NCI-H82 (cell line): Measurements from ENCODE around the gene GNG8.
"Not testable (repeated sequence)": the region's sequence is repeated elsewhere in the genome, so short reads cannot be mapped to it uniquely, and the experiment has no call there.

Experiments
- DNase-seq: peaks from one replicate; lab custom pipeline; 2025; lab: John Stamatoyannopoulos, UW

GNG8 gene

DNA sequence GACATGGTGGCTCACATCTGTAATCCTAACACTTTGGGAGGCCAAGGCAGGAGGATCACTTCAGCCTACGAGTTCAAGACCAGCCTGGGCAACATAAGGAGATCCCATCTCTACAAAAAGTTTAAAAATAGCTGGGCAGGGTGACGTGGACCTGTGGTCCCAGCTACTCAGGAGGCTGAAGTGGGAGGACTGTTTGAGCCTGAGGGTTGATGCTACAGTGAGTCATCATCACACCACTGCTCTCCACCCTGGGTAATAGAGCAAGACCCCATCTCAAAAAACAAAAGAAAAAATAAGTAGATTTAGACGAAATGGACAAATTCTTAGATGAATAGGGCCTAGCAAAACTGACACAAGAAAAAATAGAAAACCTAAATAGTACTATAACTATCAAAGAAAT, 10.4 kb upstream of the GNG8 start:
- DNase-seq = no peak

DNA sequence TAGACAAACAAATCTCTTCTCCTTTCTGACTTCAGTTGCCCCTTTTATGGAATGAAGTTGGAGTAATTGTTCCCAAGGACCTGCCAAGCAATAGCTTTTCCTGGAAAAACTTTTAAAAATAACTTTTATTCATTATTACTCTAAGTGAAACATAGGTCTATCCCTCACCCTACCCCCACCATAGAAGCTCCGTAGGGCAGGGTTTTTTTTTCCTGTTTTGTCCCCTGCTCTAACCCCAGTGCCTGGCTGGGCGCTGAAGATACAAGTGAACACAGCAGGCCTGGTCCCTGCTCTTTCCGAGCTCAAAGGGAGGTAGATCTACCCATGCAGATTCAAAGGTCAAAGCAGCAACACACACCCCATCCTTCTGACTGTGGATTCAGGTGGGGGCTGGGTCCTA, 8.7 kb upstream of the GNG8 start:
- DNase-seq = no peak

DNA sequence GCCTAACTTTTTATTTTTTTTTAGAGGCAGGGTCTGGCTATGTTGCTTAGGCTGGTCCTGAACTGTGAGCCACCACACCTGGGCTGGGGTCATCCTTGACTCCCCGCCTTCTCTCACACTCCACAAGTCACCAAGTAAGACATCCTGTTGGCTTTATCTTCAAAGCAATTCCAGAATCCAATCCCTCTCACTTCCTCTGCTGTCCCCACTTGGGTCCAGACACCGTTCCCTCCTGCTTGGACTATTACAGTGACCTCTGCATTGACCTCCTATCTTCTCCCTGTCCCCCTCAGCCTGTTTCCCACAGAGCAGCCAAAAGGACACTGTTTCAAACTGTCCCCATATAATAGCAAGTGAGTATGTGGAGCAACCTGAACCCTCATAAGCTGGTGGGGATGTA, 4.7 kb upstream of the GNG8 start:
- no peak for DNase-seq

DNA sequence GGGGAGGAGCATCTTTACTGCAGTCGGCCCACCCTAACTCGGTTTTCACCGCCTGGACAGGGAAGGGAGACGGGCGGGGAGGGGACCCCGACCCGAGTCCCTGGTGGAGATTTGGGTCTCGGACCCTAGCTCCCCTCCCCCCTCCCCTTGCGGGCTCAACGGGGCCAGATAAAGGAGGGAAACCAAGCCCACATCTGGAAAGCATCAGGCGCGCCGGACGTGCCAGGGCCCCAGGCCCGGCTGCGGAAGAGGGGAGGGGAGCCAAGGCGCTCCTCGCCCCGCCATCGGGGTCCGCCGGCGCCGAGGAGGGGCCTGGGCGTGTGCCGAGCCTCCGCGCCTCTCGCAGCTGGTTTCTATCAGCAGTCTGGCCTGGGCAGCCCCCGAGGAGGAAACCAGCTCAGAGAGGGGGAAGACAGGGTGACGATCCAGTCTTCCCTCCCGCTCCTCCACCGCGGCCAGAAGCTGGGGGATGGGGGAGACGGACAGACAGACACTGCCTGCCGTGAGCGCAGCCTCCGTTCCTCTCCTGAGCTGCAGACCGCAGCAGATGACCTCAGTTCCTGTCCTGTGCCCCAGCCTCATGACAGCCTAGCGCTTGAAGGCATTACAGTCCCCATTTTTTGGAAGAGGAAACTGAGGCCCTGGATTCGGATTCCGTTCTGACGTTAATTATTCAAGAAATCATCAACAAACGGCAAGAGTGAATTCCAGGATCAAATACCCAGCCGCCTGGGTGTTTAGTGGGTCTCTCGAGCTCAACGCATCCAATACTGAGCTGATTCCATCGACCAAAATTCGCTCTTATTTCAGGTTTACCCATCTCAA, 3.6 kb upstream of the GNG8 start:
- DNase-seq = peak; percentile 58

DNA sequence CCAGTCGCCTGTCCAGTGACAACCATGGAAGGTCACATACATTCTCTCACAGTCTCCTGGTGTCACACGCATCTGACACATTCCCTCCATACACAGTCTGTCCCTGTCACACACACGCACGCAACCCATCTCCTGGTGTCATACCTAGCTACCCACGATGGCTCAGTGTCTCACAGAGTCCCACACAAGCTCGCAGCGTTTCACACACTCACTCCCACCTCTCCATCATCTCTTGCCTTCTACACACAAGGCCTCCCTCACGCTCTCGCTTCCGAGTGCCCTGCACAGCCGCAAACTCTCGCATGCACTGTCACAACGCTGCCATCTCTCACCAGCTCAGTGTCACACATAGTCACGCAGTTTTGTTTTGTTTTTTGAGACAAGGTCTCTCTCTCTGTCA, 1.2 kb upstream of the GNG8 start:
- no peak for DNase-seq

DNA sequence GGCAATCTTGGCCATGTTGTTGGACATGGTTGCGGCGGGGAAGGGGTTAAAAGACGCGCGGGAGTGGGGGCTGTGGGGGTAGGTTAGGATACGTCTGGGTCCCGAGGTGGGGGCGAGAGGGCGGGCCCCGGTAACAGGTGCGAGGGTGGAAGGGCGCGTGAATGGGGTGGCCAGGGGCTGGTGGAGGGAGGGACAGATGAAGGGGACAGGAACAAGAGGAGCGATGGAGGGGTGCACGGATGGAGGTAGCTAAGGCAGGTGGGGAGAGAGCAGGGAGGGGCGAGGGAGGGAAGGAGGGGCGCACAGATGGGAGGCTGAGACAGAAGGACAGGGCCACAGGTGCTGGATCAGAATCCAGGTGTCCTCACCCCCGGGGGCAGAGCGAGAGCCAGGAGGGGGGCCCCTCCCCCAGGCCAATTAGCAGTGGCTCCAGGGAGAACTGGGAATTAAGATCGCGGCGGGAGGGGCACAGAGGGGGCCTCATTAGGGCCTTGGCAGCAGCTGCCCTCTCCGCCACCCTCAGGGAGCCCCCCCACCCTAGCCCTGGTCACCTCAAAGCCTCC, 1.3 kb downstream of the GNG8 start:
- peak; percentile 85 for DNase-seq

DNA sequence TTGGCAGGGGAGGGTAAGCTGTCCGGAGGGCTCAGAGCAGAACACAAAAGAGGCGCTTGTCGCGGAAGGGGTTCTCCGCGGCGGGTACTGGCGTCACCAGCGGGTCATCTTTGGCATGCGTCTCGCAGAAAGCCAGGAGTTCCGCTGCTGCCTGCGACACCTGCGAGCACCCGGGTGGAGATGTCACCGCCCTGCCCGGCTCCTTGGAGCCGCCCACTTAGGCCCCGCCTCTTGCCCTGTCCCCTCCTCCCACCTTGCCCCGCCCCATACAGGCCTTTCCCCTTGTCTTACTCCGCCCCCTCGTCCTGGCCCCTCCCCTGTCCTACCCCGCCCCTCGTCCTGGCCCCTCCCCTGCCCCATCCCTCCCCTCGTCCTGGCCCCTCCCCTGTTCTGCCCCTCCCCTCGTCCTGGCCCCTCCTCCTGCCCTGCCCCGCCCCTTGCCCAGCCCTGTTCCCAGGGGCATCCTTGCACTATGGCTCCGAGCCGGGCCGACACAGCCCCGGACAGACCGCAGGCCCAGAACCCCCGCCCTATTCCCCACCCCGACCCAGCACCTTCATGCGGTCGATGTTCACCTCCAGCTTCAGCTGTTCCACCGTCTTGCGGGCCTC, 1.9 kb downstream of the GNG8 start:
- peak; percentile 96 for DNase-seq

DNA sequence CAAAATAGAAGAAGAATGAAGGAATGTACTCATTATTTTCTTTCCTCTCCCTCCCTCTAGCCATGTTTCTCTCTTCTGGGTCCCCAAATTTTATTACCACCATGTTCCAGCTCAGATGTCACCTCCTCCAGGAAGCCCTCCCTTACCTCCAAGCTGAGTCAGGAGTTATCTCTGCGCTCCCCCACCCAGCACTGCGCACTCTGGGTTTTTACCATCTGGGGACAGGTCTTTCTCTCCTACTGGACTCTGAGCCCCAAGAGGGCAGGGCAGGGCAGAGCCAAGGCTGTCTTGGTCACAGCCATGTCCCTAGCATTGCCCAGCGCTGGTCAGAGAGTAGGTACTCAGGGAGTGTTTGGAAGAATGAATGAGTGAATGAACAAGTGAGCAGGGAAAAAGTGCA, 2.9 kb downstream of the GNG8 start:
- no peak for DNase-seq

DNA sequence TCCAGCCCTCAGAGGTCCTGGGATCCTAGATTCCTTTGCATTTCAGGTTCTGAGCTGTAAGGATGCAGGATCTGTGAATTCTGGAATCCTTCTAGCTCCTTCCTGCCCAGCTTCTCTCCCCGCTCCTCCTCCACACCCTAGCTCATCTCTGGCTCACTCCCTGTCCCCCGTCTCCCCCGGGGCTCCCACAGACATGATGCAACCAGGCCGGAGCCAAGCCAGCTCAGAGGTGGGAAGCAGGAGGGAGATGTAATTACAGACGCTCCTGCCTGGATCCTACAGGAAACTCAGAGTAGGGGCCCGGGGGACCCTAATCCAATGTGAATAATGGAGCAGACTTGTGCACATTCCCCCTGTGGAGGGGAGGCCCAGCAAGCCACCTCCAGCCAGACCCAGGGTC, 4.5 kb downstream of the GNG8 start:
- peak; percentile 63 for DNase-seq

DNA sequence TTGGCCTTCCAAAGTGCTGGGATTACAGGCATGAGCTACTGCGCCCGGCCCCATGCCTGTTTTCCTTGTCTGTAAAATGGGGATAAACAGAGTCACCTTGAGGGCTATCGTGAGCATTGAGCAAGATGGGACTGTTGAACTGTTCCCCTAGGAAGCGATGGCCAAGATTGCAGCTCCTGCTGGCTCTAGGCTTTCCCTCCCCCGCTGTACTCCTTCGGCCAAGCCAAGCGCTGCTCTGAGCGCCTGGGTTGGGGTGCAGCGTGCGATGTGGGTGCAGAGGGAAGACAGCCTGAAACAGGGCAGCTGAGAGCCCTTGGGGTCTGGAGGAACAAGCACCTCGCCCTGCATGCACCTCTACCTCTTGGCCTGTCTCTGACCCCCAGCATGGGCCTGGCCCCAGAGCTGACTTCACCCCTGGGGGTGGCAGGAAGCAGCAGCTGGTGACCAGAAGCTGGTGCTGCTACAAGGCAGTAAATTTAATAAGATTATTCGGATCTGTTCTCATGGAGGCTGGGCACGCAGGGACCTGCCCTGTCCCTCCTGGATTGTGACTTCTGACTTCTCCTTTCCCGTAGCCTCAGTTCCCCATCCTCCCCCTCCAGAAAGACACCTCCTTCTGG, 5.3 kb downstream of the GNG8 start:
- DNase-seq = peak; percentile 92

DNA sequence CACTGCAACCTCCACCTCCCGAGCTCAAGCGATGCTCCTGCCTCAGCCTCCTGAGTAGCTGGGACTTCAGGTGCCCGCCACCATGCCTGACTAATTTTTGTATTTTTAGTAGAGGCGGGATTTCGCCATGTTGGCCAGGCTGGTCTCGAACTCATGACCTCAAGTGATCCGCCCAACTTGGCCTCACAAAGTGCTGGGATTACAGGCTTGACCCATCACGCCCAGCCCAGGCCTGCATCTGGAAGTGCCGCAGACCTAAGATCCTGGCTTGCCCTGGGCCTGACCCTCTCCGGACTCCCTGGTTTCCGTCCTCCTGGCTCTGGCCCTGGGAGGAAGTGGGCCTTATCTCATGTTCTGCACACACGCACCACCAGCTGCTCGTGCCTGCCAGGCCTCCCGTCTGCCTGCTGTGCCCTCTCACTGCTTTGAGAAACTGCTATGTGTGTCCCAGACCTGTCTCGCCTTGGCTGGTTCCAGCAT, 6.4 kb downstream of the GNG8 start:
- DNase-seq = no peak

DNA sequence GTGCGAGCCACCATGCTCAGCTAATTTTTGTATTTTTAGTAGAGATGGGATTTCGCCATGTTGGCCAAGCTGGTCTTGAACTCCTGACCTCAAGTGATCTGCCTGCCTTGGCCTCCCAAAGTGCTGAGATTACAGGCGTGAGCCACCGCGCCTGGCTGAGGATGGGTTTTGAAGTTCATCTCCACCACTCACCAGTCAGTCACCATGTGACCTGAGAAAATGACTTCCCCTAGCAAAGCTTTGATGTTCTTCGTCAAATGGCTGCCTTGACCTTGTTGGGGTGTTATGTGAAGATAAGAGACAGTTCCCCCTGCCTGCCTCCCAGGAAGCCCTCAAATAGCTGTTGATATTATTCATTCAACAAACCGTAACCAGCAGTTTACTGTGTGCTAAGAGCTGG, 7.0 kb downstream of the GNG8 start:
- not testable (repeated sequence) for DNase-seq

DNA sequence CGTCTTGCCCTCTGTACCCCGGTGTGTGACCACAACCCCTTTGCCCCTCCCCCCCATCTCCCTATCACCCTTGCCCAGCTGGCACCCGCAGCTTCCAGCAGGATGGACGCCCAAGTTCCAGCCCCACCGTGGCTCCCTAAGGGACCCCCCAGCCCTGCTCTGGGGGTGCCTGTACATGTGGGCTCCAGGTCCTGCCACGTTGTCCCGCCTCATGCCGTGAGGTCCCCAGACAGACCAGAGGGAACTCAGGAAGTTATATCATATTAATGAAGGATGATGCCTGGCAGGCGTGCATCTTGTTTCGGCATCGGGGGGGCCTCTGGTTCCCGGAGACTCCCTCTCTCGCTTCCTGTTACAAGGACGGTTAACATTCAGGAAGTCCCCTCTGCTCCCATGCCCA, 9.6 kb downstream of the GNG8 start:
- no peak for DNase-seq

DNA sequence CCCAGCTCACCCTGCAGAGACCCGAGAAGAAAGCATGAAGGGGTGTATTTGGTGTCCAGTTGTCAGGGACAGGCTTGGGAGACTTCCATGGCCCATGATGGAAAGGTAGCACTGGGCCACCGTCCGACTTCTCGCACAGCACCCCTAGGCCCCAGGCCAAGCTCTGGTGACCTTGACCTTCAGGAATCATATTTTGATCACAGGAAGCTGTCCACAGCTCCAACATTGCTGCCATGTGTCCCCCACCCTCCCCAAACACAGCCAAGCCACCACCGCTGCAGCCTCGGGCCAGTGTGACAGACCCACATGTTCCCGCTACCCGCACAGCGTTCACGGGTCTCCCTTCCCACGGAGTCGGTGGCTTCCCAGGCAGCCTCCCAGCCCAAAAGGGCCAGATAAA, 10.3 kb downstream of the GNG8 start:
- DNase-seq = no peak

DNA sequence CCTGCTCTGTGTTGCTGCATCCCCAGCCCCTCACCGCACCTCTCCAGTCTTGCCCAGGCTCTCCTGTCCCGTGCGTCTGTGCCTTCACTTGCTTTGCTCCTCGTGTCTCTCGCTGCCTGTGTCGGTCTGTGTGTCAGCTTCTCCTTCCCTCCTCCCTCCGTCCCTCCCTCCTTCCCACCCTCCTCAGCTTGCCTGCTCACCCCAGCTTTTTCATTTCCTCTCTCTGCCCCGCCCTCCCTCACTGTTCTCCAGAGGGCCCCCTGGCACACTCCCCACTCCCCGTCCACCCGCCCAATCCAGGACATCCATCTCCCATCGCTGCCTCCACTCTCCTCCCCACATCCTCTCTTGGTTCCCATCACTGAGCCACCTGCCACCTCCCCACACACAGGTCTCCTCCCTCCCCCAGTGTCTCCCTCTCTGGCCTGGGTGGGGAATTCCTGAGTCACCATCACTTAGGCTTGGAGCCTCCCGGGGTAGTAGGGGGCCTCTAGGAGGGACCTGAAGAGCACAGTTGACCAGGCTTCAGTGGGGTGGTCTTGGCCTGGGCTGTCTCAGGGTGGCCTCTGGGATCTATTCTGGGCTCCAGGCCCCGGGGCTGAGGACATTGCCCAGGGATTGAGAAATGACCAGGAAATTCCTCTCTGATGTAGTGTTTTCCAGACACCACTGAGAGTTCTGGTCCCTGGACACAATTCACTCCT, 10.9 kb downstream of the GNG8 start, which contains the start of gene PTGIR:
PTGIR (minus strand) TSS at position 132 of the 704 bp plus-strand sequence. CDS start 864 bp downstream, outside the sequence.
- DNase-seq = peak; percentile 32

DNA sequence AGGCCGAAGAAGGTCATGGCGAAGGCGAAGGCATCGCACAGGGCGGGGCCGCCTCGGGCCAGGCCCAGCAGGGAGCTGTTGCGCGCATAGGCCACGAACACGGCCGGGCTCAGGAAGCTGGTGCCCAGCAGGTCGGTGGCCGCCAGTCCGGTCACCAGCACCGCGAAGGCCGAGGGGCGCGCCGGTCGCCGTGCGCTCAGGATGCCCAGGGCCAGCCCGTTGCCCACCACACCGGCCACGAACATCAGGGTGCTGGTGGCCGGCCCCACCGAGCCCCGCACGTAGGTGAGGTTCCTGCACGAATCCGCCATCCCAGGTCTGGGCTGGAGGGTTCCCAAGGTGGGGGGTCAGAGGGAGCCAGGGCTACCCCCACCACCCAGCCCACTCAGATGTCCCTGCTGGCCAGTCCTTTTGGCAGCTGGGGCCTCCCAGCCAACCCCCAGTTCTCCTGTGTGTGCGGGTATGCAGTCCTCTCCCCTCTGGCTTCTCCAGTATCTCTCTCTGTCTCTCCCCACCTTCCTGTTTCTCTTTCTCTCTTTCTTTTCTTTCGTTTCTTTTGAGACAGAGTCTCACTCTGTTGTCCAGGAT, 12.0 kb downstream of the GNG8 start:
- no peak for DNase-seq

DNA sequence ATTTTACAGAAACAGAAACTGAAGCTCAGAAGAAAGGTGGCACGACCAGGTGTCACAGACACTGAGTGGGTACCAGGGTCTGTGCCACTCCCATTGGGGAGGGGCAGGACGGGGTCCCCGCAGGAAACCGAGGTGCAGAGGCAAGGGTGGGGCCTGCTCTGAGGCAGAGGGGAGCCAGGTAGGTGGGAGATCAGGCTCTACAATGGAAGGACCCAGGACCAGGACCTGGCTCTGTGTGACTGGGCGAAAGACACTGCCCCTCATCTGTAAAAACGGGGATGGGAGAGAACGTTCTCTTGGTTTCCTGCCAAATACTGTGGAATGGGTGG, 13.9 kb downstream of the GNG8 start:
- DNase-seq = no peak

DNA sequence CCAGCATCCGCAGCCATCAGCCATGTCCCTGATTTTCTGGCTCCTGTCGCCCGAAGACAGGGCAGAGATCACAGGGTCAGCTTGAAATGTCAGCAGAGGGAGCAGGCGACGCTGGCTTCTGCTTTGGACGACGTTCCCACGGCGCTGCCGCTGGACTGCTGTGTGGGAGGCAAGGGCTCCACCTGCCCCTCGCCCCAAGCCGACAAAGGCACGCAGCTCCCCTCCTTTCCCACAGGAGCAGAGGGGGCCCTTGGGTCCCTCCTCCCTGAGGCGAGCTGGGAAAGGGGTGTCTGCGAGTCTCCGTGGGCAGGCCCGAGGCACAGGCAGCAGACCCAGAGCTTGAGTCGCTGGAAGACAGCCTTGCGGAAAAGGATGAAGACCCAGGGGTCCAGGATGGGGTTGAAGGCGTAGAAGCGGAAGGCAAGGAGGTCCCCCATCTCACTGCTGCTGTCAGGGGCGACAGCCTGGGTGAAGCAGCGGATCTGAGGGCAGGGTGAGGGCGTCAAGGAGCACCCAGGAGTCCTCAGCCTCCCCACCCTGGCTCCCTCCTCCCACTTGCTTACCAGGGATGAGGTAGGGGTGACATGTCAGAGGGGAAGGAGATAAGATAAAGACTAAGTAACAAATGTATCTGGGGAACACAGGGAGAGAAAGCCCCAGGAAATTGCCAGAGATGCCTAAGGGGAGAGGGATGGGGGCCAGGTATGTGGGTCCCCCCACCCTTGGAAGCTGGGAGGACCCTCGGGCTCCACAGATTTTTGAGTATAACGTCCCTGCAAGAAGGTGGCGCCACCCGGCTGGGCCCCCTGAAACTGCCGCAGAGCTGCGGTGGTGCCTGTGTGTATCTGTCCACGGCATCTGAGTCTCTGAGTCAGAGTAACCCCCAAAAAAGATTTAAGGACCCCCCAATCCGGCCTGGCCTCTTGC, 14.5 kb downstream of the GNG8 start:
- DNase-seq = no peak

DNA sequence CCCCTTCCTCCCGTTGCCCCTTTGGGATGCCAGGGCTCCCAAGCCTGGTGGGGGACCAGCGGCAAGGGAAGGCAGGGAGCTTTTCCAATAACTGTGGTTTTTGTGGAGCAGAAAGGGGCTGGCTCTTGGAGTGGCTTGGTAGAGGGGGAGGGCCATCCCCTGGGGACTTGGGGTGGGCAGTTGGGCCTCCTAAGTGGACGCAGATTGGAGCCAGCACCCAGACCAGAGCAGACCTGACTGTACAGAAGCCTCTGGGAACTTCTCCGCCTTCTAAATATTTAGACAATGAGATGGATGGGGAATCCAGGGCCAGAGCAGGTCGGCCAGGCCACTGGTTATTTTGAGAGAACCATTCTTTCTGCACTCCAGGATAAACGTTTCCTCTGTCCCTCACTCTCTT, 15.3 kb downstream of the GNG8 start:
- DNase-seq = no peak

DNA sequence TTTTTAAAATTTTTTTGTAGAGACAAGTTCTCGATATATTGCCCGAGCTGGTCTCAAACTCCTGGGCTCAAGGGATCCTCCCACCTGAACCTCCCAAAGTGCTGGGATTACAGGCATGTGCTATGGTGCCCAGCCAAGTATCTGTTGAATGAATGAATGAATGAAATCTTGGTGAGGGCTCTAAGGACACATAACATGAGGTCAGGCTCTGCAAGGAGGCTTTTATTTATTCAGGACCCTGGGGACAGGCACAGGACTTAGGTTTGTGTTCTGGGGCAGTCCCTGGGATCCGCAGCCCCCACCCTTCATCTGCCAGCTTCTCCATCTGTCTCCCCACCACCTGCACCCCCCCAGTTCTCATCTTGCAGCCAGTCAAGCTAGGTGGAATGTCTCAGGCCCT, 15.7 kb downstream of the GNG8 start:
- peak; percentile 31 for DNase-seq
